Activated CD4-positive, alpha-beta T cell treated with anti-CD3 and anti-CD28 coated beads, Interleukin-2, amount 50 U/mL, for 1 hour (primary cell): ENCODE results near the gene CENPVL1.
"Not testable (repeated sequence)": the region's sequence is repeated elsewhere in the genome, so short reads cannot be mapped to it uniquely, and the experiment has no call there.

ENCODE experiments used
- DNase-seq: peaks from one replicate; pipeline ENCODE4 v3.0.0-alpha.2; 2020

Gene CENPVL1

GRCh38 chrX:51710277-51711164 lies at the start of gene CENPVL1:
Gene CENPVL1 (plus strand): TSS chrX:51710512. CDS start chrX:51710512, 0 bp downstream.
- DNase-seq = not testable (repeated sequence)

- no peak for DNase-seq
Measured at GRCh38 chrX:51665981-51666380, 44.3 kb upstream of the CENPVL1 start.

- DNase-seq = not testable (repeated sequence)
Measured at GRCh38 chrX:51679689-51680433, 30.5 kb upstream of the CENPVL1 start.

- DNase-seq = not testable (repeated sequence)
Measured at GRCh38 chrX:51681808-51682719, 28.2 kb upstream of the CENPVL1 start.

DNA sequence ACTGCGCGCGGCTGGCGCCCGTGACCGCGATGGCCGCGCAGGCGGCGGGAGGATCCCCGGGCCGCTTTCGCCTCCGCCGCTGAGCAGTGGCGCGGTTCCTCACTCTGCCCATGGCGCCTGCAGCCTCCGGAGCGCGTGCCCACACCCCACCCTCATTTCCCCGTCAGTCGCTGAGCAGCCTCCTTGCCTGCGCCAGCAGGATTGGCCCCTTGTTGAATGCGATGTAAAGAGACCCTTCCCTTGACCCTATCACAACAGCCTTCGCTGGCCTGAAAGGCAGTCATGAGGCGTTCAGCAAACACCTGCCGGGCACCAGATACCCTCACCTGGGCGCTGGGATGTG lies 27.6 kb upstream of the CENPVL1 start, which contains the start of gene CENPVL2:
Gene CENPVL2 (minus strand): TSS at position 112 of the 343 bp plus-strand sequence. CDS start 0 bp downstream, at position 112.
- not testable (repeated sequence) for DNase-seq

- no peak for DNase-seq
Measured at GRCh38 chrX:51694254-51694653, 16.1 kb upstream of the CENPVL1 start.

DNA sequence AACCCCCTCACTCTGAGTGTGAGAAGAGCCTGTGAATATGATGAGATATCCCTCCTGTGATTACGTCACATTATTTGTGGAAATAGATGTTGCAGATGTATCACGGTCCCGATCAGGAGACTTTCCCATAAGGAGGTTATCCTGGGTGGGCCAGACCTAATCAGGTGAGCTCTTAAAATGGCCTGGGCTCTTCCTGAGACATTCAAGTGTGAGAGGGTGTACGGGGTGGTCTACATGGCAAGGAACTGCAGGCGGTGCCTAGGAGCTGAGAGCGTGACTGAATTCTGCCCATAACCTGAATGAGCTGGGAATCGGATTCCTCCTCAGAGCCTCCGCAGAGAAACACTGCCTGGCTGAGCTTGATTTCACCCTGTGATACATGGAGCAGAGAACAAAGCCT lies 12.9 kb upstream of the CENPVL1 start:
- no peak for DNase-seq

DNA sequence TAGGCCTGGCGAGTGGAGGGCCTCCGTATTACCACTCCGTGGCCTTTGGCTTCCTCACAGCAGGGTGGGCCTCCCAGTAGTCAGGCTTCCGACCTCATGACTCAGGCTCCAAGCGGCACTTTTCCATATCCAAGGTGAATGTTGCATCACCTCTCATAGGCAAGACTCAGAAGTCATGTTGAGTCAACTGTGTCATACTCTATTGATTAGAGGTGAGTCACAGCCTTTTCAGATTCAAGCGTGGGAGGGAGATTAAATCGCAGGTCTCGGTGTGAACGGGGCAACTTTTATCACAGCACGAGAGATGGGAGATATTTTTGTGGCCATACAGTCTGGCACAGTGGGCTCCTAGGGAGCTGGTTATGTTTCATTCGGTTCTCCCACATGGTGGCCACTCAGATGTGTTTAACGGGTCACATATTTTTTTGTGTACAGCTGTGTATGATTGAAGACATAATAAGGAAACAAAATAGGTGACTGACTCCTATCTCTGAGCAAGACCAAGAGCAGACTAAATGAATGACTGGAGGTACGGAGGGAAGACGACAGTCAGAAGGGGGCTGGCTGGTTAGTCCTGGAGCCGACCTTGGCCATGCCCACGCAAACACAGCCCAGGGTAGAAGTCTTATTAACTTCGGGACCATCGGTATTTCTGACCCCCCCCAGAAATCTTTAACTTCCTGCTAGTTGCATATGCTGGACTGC lies 2.8 kb downstream of the CENPVL1 start:
- not testable (repeated sequence) for DNase-seq

DNA sequence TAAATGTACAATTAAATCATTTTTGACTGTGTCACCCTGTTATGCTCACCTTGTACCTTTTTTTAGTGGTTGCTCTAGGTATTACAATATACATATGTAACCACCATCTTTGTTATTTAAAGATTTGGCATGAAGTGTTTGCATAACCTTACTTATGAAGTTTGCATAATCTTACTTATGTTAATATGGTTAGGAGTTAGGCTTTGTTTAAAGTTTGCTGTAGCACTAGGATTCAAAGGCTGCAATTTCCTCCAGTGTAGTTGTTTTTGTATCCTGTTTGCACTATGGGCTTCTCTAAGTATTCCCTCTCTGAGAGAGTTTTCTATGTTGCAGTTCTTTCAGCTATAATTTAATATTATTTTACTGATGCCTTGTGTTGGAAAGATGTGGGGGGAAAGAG lies 17.9 kb downstream of the CENPVL1 start:
- DNase-seq = no peak

- no peak for DNase-seq
Measured at GRCh38 chrX:51737091-51737490, 26.8 kb downstream of the CENPVL1 start.

DNA sequence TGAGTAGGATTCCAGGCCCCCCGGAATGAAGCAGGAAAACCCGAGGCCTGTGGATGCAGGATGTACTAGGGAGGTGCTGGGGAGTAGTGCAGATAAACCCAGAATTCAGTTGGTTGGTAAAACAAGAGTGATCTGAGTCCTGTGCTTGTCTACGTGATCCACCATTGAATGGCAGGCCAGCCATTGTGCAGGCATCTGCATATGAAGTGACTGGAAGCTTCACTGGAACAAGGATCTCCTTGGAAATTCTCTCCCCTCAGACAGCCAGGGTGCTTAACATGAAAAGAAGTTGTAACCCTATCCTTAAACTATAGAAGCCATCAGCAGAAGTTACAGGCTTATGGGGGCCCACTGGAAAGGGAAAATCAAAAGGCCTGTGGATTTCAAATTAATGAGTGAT lies 32.3 kb downstream of the CENPVL1 start:
- DNase-seq = no peak

GRCh38 chrX:51743179-51743957 lies 33.1 kb downstream of the CENPVL1 start, which contains the start of gene GSPT2:
Gene GSPT2 (plus strand): TSS chrX:51743442. CDS start chrX:51743627, 185 bp downstream.
- DNase-seq = peak; percentile 28

GRCh38 chrX:51747671-51748070 lies 37.4 kb downstream of the CENPVL1 start:
- DNase-seq = no peak

DNA sequence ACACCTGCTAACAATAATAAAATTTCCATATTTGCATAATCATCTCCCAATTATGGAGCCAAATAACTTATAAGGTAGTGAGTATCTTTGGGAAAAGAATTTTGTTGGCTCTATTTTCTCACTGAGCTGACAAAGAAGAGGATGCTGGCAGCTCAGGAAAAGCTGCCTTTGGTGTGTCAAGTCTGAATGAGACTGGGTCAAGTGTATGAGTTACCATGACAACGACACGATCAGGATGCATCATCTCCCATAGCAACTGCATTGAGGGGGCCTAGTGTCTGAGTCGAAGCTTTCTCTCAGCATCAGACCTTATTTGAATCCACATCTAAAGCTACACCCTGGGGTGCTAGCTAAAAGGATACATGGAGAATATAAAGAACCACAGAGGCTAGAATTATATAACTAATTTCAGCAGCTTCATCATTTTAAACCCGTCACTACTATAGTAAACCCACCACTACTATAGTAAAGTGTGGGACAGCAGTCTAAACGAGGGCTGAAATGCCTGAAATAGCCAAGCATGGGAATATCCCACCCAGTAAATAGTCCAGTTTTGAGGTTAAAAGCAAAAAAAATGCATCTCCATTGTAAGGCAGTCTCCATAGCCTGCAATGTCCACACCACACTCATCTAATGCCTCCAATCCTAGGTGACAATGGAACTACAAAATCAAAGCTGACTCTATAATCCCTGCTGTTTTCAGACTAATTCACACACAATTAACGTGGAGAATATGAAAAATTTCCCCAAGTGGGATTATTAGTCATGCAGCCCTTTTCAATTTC lies 48.9 kb downstream of the CENPVL1 start:
- DNase-seq = no peak

- no peak for DNase-seq
Measured at GRCh38 chrX:51760657-51761056, 50.3 kb downstream of the CENPVL1 start.
